DMS 273 treated with DMSO at 0.1 percent for 48 hours (cell line): Measurements from ENCODE around the gene DCDC1.

Experiments
- DNase-seq: peaks from one replicate; lab custom pipeline; 2025; lab: John Stamatoyannopoulos, UW

The DCDC1 gene

DNA sequence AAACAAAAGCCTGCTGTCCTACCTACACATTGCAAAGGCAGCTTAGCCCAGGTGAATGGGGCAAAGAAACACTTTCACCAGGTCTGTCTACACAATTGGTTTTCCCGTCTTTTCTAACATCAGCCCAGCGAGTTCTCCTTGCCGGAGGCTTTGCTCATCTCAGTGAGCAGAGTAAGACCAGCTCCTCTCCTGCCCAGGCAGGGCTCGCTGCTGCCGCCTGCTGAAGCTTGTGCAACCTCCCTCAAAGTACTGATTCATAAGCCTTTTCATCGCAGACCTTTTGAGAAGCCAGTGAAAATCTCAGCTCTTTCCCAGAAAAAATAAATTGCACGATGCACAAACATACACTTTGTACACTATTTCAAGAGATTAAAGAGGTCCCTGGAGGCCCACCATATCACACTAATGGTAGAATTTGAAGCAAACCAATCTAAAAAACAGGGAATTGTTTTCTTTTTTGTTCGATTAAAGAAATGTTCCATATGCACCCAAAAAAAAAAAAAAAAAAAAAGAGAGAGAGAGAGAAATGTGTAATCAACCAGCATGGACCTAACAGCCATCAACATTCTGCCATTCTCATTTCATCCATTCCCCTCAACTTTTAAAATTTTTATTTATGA lies 455.3 kb downstream of the DCDC1 start:
- no peak for DNase-seq

DNA sequence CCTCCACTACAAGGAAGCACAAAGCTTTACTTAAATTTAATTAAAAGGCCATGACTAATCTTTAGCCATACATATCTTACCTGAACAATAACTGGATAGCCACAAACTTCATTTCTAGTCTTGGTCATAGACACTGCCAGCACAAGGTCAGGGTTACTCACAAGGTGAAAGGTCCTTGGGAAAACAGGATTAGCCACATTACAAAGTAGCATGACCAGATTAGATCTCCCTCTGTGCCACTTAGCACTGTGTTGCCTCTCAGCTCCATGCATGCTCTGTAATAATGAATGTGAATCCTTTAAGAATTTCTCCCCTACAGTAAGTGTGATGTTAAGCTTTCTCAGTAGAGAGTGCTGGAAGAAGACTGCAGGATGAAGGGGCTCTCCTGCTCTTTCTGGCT lies 458.3 kb downstream of the DCDC1 start:
- DNase-seq = no peak

DNA sequence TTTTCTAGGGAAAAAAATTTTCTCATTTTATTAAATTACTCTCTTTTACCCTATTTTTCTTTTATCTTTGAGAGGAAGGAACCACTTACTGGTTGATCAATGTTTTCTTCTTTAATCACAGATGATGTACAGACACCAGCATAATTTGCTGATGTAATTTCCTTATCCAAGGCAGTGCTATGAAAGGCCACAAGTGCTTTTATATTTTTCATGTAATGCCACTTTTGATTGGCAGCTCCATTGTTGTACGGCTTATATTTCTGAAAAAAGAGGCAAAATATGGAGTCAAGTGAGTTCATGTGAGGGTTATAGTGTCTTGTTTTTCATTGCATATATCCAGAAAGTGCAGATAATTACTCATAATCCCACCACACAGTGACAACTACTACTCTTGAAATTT lies 460.7 kb downstream of the DCDC1 start:
- no peak for DNase-seq

DNA sequence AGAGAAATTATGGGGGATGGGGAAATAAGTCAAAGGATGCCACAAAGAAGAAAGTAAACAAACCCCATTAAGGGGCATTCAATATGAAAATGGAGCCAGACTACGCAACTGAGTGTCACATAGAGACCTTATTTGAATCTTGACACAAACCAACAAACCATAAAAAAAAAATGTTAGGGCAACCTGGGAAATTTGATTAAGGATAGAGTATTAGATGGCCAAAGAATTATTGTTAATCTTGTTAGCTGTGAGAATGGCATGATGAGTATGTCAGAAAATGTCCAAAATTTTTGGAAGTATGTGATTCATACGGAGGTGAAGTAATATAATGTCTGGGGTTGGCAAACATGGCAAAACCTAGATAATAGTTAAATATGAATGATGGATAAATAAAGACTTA lies 461.3 kb downstream of the DCDC1 start:
- no peak for DNase-seq

DNA sequence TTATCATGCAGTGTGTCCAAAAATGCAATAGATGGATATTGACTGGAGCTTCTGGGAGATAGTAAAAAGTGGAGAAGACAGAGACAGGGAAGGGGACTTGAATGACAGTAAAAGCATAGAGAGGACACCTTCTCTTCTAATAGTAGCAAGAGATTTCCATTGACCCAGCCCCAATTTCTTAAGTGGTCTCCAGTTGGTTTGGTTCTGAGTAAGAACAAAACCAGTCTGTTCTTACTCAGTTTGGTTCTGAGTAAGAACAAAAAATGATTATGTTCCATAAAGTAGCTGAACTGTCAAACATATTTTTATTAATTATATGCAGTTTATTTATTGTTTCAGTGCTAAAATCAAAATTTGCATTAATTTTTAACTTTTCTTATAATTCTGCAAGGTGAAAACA lies 466.6 kb downstream of the DCDC1 start:
- DNase-seq = no peak

DNA sequence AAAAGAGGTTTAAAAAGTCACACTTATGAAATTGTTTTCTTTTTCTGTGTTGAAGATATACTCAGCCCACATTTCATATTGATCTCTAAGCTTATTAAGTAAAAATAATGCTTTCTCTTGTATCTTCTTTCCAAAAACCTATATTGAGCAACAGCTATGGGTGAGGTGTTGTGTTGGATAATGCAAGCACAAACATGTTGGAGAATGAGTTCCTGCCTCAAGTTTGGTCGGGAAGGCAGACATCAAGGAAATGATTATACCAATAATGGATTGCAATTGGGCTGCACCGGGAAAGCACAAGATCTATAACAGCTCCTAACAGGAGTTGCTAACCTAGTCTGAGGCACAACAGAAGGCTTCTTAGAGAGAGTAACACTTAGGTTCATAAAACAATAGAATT lies 474.5 kb downstream of the DCDC1 start:
- DNase-seq = no peak

DNA sequence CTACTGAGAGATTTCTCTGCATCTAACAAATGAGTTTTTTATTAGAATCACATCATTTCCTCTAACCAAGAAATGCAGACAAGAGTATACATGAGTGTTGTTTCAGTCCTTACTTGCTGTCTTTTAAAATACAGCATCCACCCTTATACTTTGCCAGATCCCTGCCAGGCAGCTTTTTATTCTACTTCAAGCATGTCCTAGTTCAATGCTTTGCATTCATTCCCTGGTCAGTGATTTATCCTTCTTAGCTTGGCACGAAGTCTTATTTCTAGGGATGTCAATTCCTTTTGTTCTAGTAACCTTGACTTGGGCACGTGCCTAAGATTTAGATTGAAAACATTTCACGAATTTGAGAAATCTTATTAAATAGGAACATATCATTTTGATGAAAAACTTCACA lies 476.2 kb downstream of the DCDC1 start:
- DNase-seq = no peak

DNA sequence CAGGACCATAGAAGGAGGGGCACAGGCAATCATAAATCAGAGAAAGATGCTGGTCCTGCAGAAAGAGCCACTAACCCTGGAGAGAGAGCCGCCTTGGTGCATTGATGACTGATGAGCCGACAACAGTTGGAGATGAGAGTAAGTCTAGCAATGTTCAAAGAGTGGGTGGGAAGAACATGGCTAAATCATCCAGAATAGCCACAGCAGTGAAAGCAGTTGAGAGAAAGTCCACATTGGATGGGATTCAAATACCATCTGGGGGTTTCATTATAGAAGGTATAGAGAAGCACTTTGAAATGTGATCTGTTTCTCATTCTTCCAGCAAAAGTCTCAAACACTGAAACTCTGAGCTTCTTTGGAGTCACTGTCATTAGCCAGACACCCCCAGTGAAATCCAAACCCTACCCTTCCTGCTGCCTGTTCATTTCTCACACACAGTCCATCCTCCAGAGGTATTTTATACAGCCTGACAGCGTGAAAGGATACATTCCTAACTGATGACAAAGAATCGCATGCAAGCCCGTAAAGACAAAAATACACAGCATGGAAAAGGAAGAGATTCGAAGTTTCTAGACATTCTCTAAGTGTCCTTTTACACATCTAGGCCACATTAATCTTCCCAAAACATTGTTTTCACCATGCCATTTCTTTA lies 480.3 kb downstream of the DCDC1 start:
- DNase-seq = no peak

DNA sequence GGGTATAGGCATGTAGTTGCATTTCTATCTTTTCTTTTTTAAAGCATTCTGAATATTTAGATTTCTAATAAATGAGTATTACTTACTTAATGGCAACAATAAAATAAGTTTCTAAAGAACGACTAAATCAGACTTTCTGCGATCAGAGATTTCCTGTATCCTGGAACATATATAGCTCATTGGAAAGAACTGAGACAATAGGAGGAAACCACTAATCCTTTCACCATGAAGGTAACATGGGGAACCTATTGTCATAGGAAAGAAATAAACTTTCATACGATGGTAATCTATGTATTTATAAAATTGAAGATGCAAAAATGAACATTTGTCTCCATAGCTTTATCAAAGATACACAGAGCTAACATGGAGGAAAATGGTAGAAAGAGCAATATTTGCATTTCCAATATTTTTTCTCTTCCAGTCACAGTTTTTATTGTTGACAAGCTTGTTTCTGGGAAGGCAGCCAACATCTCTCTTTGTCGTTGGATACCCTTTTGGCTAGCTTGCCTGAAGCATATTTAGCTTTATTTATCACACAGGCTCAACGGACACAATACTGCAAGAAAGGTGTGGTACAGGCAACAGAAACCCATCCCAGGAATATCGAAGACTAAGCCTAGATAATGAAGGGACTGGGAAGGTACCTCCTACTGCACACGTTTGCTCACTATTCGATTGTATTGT lies 490.1 kb downstream of the DCDC1 start:
- DNase-seq = no peak

DNA sequence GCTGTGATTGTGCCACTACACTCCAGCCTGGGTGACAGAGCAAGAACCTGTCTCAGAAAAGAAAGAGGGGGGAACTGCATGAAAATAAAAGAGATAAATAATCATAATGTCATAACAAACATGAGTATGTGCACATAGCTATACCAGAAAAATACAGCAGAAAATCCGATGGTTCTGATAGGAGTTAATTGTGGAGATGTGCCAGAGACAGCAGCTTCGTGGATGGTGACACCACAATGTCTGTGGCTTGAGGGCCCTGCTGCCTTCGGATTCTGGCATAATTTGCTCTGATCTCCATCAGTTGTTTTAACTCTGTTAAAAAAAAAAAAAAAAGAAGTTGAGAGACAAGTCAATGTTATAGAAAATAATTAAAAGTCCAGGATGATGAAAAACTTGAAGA lies 491.1 kb downstream of the DCDC1 start:
- no peak for DNase-seq

DNA sequence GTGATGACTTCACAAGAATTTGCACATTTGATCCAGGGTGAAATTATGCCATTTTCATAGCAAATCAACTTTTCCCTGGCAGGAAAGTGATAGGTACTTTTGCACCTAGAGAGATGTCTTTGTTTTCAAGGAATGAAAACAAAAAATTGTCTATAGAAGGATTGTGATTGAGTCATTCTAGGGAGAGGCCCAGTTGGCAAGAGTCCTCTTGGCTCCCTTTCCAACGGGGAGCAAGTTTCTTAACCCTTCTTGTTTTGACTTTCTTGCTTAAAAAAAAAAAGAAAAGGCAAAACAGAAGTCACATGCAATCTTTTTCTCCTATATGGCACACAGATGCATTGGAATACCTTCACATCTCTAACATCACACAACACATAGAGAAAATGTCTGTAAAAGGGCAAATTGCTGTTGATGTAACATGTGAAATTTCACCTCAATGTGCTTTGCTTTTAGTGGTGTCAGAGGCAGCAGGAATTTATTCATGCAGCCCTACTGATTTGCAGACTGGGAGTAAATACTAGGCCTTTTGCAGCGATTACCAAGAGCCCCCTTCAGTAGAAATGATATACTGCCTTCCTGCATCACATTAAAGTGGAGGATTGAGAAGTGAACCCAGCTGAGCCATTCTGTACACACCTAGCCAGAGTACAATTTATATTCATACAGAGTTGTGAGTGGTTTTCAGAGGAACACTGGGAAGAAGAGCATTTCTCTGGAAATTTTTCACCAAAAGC lies 492.7 kb downstream of the DCDC1 start:
- DNase-seq = no peak

DNA sequence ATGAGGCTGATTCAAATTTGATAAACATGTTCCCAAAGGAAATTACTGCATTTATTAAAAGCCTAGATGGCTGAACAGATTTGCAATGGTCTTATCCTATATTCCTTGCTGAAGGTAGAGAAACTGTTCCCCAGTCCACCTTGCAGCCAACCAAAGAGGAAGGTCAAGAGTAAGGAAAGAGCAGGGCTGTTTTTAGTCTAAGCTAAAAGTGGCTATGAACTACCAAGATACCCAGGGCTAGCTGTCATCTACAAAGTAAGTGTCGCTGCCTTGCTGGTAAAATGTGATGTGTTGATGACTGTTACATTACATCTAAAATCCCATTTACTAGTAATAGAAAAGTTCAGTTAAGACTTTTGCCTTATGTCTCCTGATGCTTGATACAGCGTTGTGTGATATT lies 493.3 kb downstream of the DCDC1 start:
- no peak for DNase-seq

DNA sequence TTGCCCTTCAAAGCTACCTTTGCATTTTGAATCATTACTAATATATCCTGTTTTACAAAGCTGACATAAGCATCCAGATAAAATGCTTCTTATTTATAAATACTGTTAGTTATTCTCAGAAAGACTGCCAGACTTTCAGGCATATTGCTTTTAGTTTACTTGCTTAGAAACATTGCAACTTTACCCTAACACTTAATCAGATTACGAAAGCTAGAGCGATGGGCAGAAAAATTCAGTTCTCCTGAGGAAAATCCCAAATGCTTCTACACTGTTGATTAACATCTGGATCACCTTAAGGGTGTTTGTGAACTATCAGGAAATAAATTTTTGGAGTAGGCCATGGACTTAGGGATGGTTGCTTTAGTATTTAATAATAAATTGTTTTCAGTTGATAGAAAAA lies 493.7 kb downstream of the DCDC1 start:
- DNase-seq = no peak

DNA sequence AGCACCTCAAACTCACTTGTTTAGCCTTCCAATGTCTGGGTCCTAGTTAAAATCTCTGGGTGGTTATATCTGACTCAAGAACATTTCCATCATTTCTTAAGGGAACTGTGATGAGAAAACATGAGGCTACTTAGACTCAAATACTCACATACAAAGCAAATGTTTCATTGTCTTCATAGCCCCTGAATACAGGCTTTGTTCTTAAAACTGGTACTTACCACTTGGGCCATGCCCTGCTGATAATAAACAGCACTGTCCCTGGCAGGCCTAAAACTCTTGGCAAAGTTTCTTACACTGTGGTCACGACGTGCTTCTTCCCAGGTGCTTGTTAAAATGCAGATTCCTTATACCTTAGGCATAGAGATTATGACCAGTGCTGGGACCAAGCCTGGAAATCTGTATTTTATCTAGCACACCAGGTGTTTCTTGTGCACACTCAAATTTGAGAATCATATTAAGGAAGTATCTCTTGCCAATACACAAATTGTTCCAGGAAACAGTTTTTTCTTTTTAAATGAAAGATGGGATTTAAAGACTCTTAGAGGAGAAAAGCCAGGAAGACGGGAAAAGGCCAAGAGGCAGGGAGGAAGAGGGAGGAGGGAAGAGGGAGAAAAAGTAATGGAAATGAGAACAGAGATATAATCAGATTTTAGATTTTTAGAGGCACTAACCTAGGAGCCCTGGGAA lies 495.5 kb downstream of the DCDC1 start:
- no peak for DNase-seq

DNA sequence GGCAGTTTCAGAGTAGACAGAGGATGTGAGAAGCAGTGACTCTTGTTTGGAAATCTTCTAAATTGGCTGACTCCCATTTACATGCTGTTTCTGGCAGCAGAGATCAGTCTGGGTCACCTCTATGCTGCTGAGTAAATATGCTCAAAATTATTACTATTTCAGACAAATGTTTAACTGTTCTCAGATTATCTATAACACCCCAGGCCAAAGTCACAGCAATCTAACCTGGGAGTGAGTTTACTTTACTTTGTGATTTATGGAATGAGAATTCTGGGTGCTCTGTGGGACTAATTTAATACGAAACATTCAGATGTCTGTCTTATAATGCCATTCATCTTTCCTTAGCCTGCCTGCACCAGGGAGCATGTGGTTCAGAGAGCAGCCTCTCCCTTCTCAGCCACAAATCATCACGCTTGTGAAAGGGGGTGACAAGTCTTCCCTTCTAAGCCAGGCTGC lies 500.9 kb downstream of the DCDC1 start:
- DNase-seq = no peak

DNA sequence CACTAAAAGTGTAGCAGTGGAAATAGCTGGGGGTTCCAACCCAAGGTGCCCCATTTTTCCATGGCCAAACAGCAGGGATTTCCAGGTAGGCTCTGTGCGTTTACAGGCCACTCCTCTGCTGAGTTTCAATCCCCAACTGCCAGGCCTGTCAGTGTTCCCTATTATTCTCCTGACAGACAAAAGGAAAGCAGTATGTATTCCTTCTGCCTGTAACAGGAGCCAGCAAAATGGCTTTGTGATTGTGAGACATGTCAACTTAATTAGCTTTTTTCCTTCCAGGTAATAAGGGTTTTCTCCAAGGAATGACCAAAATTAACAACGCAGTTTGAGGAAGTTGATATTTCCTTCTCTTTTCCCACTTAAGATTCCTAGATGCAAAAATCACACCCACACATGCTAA lies 506.3 kb downstream of the DCDC1 start:
- no peak for DNase-seq

DNA sequence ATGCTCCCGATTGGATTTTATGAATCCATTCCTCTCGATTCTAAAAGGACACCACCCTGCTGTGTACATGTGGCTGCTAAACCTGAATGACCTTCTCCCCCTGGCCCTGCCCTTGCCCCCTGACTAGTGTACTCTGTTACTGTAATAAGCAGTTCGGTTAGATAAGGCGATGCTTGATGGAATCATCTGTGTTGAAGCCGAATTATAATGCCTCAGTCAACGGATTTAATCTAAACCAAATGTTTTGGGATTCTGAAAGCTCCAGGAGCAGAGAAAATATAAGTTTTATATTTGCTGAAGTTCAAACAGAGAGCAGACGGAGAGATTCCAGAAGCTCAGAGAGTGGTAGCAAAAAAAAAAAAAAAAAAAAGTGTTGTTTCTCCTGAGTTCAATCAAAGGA lies 508.0 kb downstream of the DCDC1 start:
- DNase-seq = no peak

DNA sequence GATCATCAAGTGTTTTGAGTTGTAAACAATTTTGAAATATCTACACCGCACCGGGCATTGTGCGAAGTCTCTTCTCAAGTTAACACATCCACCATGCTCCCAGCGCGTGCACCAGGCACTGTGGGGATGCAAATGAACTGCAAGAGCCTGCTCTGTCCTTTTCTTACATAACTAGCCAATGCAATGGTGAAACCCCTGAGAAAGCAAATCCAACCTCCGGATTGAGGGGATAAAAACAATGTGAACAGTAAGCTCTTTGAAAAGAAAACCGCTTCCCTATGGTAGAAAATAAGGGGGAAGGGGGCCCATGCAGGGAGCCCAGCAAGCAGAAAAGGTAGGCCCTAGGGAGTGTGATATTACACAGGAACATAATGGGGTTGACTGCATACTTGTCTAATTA lies 508.5 kb downstream of the DCDC1 start:
- DNase-seq = no peak

DNA sequence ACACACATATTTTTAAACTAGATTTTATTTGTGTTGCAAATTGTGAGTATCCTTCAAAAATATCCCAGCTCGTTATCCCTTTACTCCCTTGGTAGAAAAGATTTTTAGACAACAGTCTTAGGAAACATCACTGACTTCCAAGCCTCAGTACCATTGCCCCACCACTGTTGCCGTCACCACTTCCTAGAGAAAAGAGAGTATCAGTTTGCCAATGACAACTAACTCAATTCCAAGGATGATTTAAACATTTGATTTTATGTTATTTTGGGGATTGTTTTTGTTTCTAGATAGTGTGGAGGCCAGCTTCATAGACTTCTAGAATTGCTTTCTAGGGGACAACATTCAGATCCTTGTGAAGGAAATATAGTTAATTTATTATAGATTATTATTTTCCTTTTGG lies 509.4 kb downstream of the DCDC1 start:
- DNase-seq = no peak

DNA sequence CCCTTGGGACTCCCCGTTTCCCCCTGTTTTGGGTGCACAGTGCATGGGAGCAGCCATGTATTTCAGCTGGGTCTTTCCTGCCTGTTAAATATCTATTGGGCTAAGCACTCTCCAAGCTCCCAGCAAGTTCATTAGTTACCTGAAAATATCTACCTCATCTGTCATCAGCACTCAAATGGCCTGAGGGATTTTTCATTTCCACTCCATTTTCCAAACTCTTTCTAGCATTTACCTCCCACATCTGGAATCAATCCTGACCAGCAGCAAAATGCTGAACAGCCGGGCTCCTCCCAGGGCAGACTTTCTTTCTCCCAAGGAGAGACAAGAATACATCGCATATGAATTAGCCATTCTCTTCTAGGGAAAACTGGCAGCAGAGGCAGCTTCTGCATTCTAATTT lies 509.9 kb downstream of the DCDC1 start:
- DNase-seq = no peak

DNA sequence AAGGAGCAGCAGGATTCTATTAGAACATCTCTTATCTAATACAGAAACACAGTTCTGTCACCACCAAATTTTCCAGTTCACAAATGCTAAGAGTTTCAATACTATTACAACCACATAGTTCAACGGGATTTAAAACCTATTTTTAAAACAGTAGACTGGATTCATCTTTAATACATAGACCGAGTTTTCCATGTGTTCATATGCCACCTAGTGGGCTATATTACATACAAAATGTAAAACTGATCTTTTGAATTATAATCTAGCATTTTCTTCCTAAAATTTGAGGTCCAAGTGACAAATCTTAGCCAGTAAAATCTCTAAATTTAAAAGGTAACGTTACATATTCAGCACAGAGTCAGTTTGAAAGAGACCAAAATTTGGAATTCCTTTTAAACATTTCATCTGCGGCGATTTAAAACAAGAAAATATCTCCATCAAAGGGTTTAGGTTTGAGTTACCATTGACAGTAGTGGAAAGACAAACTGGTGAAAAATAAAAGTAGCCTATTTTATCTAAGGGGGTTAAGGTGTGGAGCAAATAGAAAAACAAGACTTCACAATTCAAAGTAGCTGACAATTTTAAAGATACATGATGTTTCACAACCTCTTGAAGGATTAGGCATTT lies 514.0 kb downstream of the DCDC1 start:
- no peak for DNase-seq

DNA sequence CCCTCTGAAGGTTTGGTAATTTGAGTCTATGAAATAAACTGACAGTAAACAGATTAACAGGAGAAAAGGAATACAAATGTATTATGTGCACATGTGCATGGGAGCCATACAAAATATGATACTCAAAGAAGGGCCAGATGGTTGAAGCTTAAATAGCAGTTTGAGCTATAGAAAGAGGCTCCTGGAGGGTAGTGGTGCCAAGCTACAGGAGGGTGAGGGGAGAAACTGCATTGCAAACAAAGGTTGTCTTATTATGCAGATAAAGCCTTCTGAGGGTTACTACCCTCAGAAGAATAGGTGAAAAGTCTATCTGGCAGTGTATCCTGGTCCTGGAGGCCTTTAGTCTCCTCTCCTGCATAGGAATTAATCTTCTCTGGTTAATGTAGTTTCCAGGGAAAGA lies 516.1 kb downstream of the DCDC1 start:
- no peak for DNase-seq
